Retinal pigment epithelial cell (primary cell): ENCODE results near the gene DYTN.

Experiments
- DNase-seq: peaks from one replicate; pipeline ENCODE4 v3.0.0-alpha.2; 2010; ENCODE audit warnings: low read depth
- H3K4me3 ChIP-seq: 2 replicates; pipeline ENCODE4 v1.5.1; 2011; ENCODE audit warnings: mild to moderate bottlenecking, low read length, control low read depth, moderate library complexity
- TF ChIP-seq, protein P1 (sequence below): conservative IDR thresholded peaks from 2 replicates; pipeline ENCODE4 v1.5.1; 2011; ENCODE audit warnings: low read depth, low read length, control low read depth, inconsistent platforms

DYTN gene

DNA sequence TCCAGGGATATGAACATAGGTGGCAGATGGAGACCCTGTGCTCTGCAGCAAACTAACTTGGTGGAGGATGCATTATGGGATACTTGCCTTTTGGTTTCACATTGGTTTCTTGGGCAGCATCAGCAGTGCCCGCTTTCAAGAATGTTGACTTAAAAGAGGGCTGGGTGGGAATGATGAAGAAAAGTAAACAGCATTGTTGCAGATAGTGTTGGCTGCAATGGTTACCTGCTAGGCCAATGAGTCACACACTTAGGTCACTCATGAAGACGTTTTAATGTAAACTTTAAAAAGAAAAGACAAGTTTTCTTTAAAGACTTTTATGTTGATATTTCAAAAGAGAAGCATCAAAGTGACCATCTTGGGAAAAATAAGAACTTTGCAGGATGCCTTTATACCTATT, 102.0 kb downstream of the DYTN start:
- H3K4me3 ChIP-seq: no peak overlapping the region
- TF ChIP-seq, protein P1, sequence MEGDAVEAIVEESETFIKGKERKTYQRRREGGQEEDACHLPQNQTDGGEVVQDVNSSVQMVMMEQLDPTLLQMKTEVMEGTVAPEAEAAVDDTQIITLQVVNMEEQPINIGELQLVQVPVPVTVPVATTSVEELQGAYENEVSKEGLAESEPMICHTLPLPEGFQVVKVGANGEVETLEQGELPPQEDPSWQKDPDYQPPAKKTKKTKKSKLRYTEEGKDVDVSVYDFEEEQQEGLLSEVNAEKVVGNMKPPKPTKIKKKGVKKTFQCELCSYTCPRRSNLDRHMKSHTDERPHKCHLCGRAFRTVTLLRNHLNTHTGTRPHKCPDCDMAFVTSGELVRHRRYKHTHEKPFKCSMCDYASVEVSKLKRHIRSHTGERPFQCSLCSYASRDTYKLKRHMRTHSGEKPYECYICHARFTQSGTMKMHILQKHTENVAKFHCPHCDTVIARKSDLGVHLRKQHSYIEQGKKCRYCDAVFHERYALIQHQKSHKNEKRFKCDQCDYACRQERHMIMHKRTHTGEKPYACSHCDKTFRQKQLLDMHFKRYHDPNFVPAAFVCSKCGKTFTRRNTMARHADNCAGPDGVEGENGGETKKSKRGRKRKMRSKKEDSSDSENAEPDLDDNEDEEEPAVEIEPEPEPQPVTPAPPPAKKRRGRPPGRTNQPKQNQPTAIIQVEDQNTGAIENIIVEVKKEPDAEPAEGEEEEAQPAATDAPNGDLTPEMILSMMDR: no peak
- no peak for DNase-seq

DNA sequence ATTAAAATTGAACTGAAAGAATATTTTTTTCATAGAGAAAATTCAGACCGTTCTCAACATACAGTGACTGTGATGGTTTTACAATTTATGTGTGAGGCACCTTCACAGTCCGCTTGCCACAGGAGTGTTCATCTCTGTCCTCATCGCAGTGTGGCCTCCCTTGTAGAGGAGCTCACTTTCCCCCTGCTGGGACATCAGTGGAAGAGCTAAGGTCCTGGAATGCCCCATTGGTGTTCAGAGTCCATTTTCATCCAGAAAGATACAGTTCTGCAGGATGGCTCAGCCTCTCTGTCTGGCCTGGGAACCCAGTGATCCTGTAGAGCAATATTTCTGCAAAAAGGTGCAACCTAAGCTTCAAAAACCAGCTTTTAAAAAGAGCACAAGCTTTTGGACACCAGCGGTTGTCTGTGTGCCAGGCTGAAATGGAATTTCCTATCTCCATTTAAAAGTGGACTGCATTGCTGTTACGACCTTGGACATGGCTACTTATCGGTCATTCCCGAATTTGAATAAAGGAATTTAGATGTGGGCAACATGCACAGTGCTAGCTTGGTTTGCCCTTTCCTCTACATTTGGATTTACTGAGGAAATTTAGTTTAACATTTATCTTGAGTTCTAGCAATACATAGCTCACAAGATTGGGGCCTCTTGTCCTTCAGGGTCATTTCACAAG, 102.6 kb downstream of the DYTN start:
- DNase-seq: no peak
- H3K4me3 ChIP-seq: no peak overlapping the region
- TF ChIP-seq, protein P1: no peak

DNA sequence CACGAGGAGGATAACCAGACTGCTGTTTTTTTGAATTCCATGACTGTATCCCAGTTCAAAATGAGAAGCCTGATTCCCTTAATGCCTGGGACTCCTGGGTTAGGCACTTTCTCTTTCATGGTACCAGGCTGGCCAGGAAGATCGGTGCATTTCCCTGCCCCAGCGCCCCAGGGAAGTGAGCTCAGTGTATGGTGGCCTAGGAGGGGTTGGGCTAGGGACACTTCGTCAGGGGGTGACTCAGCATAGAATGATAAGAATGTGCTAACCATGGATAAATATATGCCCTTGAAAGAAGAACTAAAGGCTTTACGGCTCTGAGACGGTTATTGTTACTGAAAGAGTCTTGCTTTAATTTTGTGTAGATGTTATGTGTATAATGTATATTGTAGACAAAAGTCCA, 103.4 kb downstream of the DYTN start:
- TF ChIP-seq, protein P1: no peak

DNA sequence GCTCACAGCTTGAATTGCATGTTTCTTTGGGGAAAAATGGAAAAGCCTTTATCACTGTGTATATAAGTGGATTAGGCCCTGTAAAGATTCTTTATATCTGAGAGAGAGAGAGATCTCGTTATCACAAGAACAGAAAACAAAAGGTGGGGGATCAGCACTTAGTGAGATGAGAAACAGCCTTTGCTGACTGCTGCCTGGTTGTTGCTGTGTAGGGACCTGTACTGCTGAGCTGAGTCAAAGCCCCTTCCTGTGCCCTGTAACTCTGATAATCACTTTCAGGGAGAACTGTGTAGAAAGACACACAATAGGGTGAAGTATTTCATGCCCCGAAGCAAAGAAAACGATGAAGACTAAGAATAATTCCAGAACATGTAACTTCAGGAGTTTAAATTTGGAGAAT, 106.5 kb downstream of the DYTN start:
- DNase-seq: no peak
- no peak overlapping the region for H3K4me3 ChIP-seq
- TF ChIP-seq, protein P1: no peak

More for the DNA sequence above, 103.4 kb downstream of the DYTN start:
- H3K4me3 ChIP-seq: no peak overlapping the region
- no peak for DNase-seq

DNA sequence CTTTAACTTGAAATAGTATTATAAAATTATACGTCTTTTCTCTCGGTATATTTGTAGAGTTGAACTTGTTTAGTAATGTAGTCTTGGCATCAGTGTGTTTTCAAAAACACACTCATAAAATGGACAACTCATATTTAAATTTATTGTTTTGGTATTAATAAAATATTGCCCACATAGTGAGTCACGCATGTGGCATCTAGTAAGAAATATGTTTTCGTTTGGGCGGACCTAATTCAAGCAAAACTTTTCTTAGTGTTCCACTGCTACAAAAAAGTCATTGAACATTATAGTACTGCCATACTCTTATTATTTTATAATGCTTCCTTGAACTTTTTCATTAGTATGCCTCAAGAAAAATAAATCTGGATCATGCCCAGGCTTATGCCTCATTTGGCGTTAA, 107.0 kb downstream of the DYTN start:
- no peak for DNase-seq

DNA sequence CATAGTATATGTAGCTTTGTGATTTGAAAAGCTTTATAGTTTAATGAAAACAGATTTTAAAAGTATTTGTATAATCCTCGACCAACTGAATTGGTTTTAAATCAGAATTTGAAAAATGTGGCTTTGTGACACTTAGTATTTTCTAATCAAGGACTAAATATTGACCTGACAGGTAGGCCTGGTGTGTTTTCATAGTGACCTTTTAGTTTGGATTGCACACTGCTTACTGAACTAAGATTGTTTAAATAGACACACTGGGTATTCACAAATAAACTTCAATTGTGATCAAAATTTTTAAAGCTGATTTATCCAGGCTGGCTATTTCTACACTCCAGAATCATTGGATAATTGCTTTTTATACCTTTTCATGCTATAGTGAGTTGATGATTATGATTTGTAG, 107.7 kb downstream of the DYTN start:
- no peak for DNase-seq
- H3K4me3 ChIP-seq: no peak overlapping the region
- TF ChIP-seq, protein P1: no peak

More for the DNA sequence above, 107.0 kb downstream of the DYTN start:
- no peak overlapping the region for H3K4me3 ChIP-seq
- TF ChIP-seq, protein P1: no peak

DNA sequence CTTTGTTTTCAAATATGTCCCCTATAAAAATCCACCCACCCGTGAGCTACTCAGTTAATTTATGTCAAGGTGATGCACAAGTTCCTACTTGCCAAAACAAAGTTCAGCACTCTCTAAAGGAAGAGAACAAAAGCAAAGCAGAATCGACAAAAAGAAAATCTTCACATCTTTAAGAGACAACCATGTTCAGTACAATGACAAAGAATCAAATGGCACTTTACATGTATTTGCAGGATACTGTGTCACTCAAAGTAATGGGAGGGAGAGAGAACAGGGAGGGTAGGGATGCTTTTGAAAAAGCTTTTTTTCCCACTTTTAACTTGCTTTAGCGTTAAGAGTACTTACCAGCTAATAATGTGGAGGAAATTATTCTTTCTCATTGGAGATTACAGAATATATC, 115.0 kb downstream of the DYTN start:
- no peak overlapping the region for H3K4me3 ChIP-seq
- no peak for DNase-seq
- TF ChIP-seq, protein P1: no peak
